WTC11 (cell line): ENCODE results near the gene GRK4.

Source experiments
- ATF1 ChIP-seq: sonication (generic); formaldehyde crosslinking; IDR thresholded peaks from 2 replicates; pipeline ENCODE4 v1.8.1; 2023; ENCODE audit warnings: mild to moderate bottlenecking, moderate library complexity, missing genetic modification reagents
- ETV6 ChIP-seq: sonication (generic); formaldehyde crosslinking; IDR thresholded peaks from 2 replicates; pipeline ENCODE4 v1.8.1; 2022; ENCODE audit warnings: mild to moderate bottlenecking, missing genetic modification reagents
- JUN ChIP-seq: sonication (generic); formaldehyde crosslinking; IDR thresholded peaks from 2 replicates; pipeline ENCODE4 v1.8.0; 2023; ENCODE audit warnings: mild to moderate bottlenecking, missing genetic modification reagents
- NFYB ChIP-seq: sonication (generic); formaldehyde crosslinking; conservative IDR thresholded peaks from 2 replicates; pipeline ENCODE4 v1.8.0; 2022; ENCODE audit warnings: low read depth, missing genetic modification reagents
- NR3C1 ChIP-seq: sonication (generic); formaldehyde crosslinking; conservative IDR thresholded peaks from 2 replicates; pipeline ENCODE4 v1.8.1; 2023; ENCODE audit warnings: low read depth, mild to moderate bottlenecking, missing genetic modification reagents
- TEAD1 ChIP-seq: sonication (generic); formaldehyde crosslinking; IDR thresholded peaks from 2 replicates; pipeline ENCODE4 v1.8.0; 2022; ENCODE audit warnings: mild to moderate bottlenecking, missing genetic modification reagents
- ZBTB21 ChIP-seq: sonication (generic); formaldehyde crosslinking; IDR thresholded peaks from 2 replicates; pipeline ENCODE4 v1.8.1; 2023; ENCODE audit warnings: mild to moderate bottlenecking, missing genetic modification reagents, borderline replicate concordance
- ZNF423 ChIP-seq: fragments of 250-450 bp; sonication (Bioruptor Pico); IDR thresholded peaks from 2 replicates; pipeline ENCODE4 v2.1.2; 2022; ENCODE audit warnings: mild to moderate bottlenecking, moderate library complexity
- ZSCAN18 ChIP-seq: fragments of 250-450 bp; sonication (Bioruptor Pico); IDR thresholded peaks from 2 replicates; pipeline ENCODE4 v2.1.2; 2022; ENCODE audit warnings: mild to moderate bottlenecking, moderate library complexity
- TF ChIP-seq, protein P1 (sequence below): fragments of 200-600 bp; IDR thresholded peaks from 2 replicates; pipeline ENCODE4 v1.8.0; 2022; ENCODE audit warnings: antibody characterized with exemption
- TF ChIP-seq, protein P2 (sequence below): sonication (generic); formaldehyde crosslinking; IDR thresholded peaks from 2 replicates; pipeline ENCODE4 v1.8.1; 2023; ENCODE audit warnings: mild to moderate bottlenecking, moderate library complexity, missing genetic modification reagents
- TF ChIP-seq, protein P3 (sequence below): sonication (generic); formaldehyde crosslinking; IDR thresholded peaks from 2 replicates; pipeline ENCODE4 v1.8.1; 2023; ENCODE audit warnings: mild to moderate bottlenecking, missing genetic modification reagents, moderate library complexity
- TF ChIP-seq, protein P4 (sequence below): sonication (generic); formaldehyde crosslinking; IDR thresholded peaks from 2 replicates; pipeline ENCODE4 v1.8.0; 2022; ENCODE audit warnings: missing genetic modification reagents

- no peak for TF ChIP-seq NR3C1
- TF ChIP-seq, protein P1, sequence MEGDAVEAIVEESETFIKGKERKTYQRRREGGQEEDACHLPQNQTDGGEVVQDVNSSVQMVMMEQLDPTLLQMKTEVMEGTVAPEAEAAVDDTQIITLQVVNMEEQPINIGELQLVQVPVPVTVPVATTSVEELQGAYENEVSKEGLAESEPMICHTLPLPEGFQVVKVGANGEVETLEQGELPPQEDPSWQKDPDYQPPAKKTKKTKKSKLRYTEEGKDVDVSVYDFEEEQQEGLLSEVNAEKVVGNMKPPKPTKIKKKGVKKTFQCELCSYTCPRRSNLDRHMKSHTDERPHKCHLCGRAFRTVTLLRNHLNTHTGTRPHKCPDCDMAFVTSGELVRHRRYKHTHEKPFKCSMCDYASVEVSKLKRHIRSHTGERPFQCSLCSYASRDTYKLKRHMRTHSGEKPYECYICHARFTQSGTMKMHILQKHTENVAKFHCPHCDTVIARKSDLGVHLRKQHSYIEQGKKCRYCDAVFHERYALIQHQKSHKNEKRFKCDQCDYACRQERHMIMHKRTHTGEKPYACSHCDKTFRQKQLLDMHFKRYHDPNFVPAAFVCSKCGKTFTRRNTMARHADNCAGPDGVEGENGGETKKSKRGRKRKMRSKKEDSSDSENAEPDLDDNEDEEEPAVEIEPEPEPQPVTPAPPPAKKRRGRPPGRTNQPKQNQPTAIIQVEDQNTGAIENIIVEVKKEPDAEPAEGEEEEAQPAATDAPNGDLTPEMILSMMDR, result no peak
- TF ChIP-seq, protein P2, sequence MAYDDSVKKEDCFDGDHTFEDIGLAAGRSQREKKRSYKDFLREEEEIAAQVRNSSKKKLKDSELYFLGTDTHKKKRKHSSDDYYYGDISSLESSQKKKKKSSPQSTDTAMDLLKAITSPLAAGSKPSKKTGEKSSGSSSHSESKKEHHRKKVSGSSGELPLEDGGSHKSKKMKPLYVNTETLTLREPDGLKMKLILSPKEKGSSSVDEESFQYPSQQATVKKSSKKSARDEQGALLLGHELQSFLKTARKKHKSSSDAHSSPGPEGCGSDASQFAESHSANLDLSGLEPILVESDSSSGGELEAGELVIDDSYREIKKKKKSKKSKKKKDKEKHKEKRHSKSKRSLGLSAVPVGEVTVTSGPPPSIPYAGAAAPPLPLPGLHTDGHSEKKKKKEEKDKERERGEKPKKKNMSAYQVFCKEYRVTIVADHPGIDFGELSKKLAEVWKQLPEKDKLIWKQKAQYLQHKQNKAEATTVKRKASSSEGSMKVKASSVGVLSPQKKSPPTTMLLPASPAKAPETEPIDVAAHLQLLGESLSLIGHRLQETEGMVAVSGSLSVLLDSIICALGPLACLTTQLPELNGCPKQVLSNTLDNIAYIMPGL (CRISPR knock-in tag), result no peak
- no peak for TF ChIP-seq TEAD1 (CRISPR knock-in tag)
- no peak for TF ChIP-seq ZSCAN18 (CRISPR knock-in tag)
- TF ChIP-seq ATF1 (CRISPR knock-in tag), result no peak
- no peak for TF ChIP-seq ZBTB21 (CRISPR knock-in tag)
- no peak for TF ChIP-seq NFYB (CRISPR knock-in tag)
- TF ChIP-seq ETV6 (CRISPR knock-in tag), result no peak
- TF ChIP-seq, protein P3, sequence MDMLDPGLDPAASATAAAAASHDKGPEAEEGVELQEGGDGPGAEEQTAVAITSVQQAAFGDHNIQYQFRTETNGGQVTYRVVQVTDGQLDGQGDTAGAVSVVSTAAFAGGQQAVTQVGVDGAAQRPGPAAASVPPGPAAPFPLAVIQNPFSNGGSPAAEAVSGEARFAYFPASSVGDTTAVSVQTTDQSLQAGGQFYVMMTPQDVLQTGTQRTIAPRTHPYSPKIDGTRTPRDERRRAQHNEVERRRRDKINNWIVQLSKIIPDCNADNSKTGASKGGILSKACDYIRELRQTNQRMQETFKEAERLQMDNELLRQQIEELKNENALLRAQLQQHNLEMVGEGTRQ (CRISPR knock-in tag), result no peak
- no peak for TF ChIP-seq JUN (CRISPR knock-in tag)
- TF ChIP-seq, protein P4, sequence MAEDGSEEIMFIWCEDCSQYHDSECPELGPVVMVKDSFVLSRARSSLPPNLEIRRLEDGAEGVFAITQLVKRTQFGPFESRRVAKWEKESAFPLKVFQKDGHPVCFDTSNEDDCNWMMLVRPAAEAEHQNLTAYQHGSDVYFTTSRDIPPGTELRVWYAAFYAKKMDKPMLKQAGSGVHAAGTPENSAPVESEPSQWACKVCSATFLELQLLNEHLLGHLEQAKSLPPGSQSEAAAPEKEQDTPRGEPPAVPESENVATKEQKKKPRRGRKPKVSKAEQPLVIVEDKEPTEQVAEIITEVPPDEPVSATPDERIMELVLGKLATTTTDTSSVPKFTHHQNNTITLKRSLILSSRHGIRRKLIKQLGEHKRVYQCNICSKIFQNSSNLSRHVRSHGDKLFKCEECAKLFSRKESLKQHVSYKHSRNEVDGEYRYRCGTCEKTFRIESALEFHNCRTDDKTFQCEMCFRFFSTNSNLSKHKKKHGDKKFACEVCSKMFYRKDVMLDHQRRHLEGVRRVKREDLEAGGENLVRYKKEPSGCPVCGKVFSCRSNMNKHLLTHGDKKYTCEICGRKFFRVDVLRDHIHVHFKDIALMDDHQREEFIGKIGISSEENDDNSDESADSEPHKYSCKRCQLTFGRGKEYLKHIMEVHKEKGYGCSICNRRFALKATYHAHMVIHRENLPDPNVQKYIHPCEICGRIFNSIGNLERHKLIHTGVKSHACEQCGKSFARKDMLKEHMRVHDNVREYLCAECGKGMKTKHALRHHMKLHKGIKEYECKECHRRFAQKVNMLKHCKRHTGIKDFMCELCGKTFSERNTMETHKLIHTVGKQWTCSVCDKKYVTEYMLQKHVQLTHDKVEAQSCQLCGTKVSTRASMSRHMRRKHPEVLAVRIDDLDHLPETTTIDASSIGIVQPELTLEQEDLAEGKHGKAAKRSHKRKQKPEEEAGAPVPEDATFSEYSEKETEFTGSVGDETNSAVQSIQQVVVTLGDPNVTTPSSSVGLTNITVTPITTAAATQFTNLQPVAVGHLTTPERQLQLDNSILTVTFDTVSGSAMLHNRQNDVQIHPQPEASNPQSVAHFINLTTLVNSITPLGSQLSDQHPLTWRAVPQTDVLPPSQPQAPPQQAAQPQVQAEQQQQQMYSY (CRISPR knock-in tag), result no peak
- TF ChIP-seq ZNF423 (CRISPR knock-in tag), result no peak
These were observed 648 bp downstream of the GRK4 start for GRCh38 chr4:2963966-2964471.
